Natural killer cell (primary cell): Measurements from ENCODE around the gene DDX28. TPM values are rescaled to one million over a fixed set of nuclear protein-coding genes. Genes with fewer than 3 reads are reported as not detected.
"Not testable (repeated sequence)": the region's sequence is repeated elsewhere in the genome, so short reads cannot be mapped to it uniquely, and the experiment has no call there.

ENCODE experiments used
- ATAC-seq, 3 donors: fragments of 150-1000 bp in 2 of 3; fragments of 200-7000 bp in 1 of 3; cut with Tn5 transposase; 1 replicate in 1 of 3; 2 replicates in 2 of 3; pipeline ENCODE4 v1.10.0; 2021; ENCODE audit warnings: mild to moderate bottlenecking in 2 of 3, moderate library complexity in 2 of 3
- DNase-seq, 2 donors: peaks; one replicate each; pipeline versions ENCODE4 v3.0.0 to v3.0.0-alpha.2; 2013 to 2021; ENCODE audit warnings: mixed read lengths in 1 of 2
- H3K27ac ChIP-seq: one replicate; pipeline ENCODE4 v1.5.1; 2013; ENCODE audit warnings: mild to moderate bottlenecking, low read length
- H3K27me3 ChIP-seq: one replicate; pipeline ENCODE4 v1.6.1; 2013; ENCODE audit warnings: low read length; ENCODE audit not compliant: control insufficient read depth, insufficient read depth
- H3K36me3 ChIP-seq: one replicate; pipeline ENCODE4 v1.6.1; 2013; ENCODE audit warnings: low read length; ENCODE audit not compliant: control insufficient read depth, insufficient read depth
- H3K4me1 ChIP-seq: one replicate; pipeline ENCODE4 v1.6.1; 2013; ENCODE audit warnings: low read length; ENCODE audit not compliant: control insufficient read depth, insufficient read depth
- H3K4me3 ChIP-seq: one replicate; pipeline ENCODE4 v1.5.1; 2013; ENCODE audit warnings: low read length
- H3K9me3 ChIP-seq: one replicate; pipeline ENCODE4 v1.6.1; 2013; ENCODE audit warnings: low read length; ENCODE audit not compliant: control insufficient read depth, insufficient read depth
- H3K27ac Mint-ChIP-seq, 2 donors: one replicate each; pipeline ENCODE4 v1.8.0; 2022; ENCODE audit warnings: mild to moderate bottlenecking in 2 of 2, mixed read lengths in 2 of 2, moderate library complexity in 1 of 2
- H3K27me3 Mint-ChIP-seq, 2 donors: one replicate each; pipeline ENCODE4 v1.8.0; 2022; ENCODE audit warnings: low read depth in 2 of 2, mixed read lengths in 2 of 2
- H3K36me3 Mint-ChIP-seq: one replicate; pipeline ENCODE4 v1.8.0; 2022; ENCODE audit warnings: mixed read lengths
- H3K4me1 Mint-ChIP-seq, 2 donors: one replicate each; pipeline ENCODE4 v1.8.0; 2022; ENCODE audit warnings: mixed read lengths in 2 of 2
- H3K4me3 Mint-ChIP-seq: one replicate; pipeline ENCODE4 v1.8.0; 2022; ENCODE audit warnings: mild to moderate bottlenecking, moderate library complexity, mixed read lengths
- H3K9me3 Mint-ChIP-seq, 2 donors: one replicate each; pipeline ENCODE4 v1.8.0; 2022; ENCODE audit warnings: mixed read lengths in 2 of 2
- WGBS: methylation state at CpG from one replicate; pipeline ENCODE4 v1.1.7; 2013; ENCODE audit warnings: missing lambda C conversion rate; ENCODE audit not compliant: insufficient coverage; 5-methylcytosine and 5-hydroxymethylcytosine counted together
- intact Hi-C: fragments of 100-400 bp; cut with micrococcal nuclease; formaldehyde crosslinking; loops from one replicate; pipeline ENCODE4 v1.14.2; 2022
- total RNA-seq, 4 donors: library from RNA; stranded (reverse); fragments of 120-200 nt in 1 of 4; gene quantifications; one replicate each; pipeline versions ENCODE4 v1.2.3 to v1.2.4, GENCODE V29; 2013 to 2022
- TF ChIP-seq, protein P1 (sequence below): fragments of 200-600 bp; IDR thresholded peaks from one replicate; pipeline ENCODE4 v1.8.0; 2022; ENCODE audit warnings: antibody characterized with exemption

DDX28 gene
- total RNA-seq, 3 donors from 2014 or later (not counting 1 experiment from before 2014, with no cell fraction given) = 17.4 to 19.0 (median 17.9) TPM

DNA sequence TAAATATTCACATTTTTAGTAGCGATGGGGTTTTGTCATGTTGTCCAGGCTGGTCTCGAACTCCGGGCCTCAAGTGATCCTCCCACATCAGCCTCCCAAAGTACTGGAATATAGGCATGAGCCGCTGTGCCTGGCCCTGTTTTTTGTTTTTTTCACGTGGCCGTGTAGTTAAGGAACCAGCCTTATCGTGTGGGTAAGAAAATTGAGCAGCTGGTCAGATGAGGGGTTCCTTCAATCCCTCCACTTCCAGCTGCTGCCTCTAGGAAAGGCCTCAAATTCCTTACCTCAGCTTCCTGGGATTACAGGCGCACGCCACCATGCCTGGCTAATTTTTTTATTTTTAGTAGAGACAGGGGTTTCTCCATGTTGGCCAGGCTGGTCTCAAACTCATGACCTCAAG is 17.8 kb downstream of the DDX28 start:
- H3K4me3 Mint-ChIP-seq = no peak overlapping the region

DNA sequence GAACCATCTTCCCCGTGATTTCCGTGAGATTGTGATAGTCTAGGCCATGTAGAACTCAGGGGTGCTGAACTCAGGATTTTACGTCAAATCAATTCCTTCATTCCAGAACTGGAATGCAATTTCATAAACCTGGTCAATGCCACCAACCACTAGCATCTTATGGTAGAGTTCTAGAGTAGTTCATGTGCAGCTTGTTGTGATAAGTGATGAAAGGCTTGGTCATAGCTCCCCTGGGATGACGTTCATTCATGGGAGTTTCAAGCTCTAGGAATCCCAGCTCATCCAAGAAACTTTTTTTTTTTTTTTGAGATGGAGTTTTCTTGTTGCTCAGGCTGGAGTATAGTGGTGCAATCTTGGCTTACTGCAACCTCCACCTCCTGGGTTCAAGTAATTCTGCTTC is 20.0 kb downstream of the DDX28 start:
- H3K4me1 Mint-ChIP-seq = peaks cover 42% of the 10 kb centered on the region in 2 donors
- peaks cover 68% of the 10 kb centered on the region for H3K4me1 ChIP-seq
- intact Hi-C loops = no loop called here
- H3K9me3 ChIP-seq = peaks cover 4% of the 10 kb centered on the region
- H3K27me3 ChIP-seq = no peaks in the 10 kb centered on the region
- no peaks in the 10 kb centered on the region for H3K9me3 Mint-ChIP-seq
- H3K36me3 ChIP-seq = no peaks in the 10 kb centered on the region
- TF ChIP-seq, protein P1, sequence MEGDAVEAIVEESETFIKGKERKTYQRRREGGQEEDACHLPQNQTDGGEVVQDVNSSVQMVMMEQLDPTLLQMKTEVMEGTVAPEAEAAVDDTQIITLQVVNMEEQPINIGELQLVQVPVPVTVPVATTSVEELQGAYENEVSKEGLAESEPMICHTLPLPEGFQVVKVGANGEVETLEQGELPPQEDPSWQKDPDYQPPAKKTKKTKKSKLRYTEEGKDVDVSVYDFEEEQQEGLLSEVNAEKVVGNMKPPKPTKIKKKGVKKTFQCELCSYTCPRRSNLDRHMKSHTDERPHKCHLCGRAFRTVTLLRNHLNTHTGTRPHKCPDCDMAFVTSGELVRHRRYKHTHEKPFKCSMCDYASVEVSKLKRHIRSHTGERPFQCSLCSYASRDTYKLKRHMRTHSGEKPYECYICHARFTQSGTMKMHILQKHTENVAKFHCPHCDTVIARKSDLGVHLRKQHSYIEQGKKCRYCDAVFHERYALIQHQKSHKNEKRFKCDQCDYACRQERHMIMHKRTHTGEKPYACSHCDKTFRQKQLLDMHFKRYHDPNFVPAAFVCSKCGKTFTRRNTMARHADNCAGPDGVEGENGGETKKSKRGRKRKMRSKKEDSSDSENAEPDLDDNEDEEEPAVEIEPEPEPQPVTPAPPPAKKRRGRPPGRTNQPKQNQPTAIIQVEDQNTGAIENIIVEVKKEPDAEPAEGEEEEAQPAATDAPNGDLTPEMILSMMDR = no peak
- H3K27ac ChIP-seq = no peak overlapping the region
- H3K4me3 ChIP-seq = no peak overlapping the region
- no peaks in the 10 kb centered on the region for H3K36me3 Mint-ChIP-seq
- H3K27me3 Mint-ChIP-seq = no peaks in the 10 kb centered on the region
- WGBS = 87% methylated on average over 3 of the region's 4 CpGs
- H3K27ac Mint-ChIP-seq = peak overlapping the region in 1 of 2 donors; percentile 36
- ATAC-seq (no peak), DNase-seq (no peak)
- H3K4me3 Mint-ChIP-seq = no peak overlapping the region

More for the DNA sequence above, 17.8 kb downstream of the DDX28 start:
- DNase-seq = no peak
- H3K27ac ChIP-seq = peak overlapping the region; percentile 86
- ATAC-seq = no peak
- H3K27me3 ChIP-seq = no peaks in the 10 kb centered on the region
- no peaks in the 10 kb centered on the region for H3K9me3 ChIP-seq
- Mint-ChIP-seq H3K36me3 (no peaks in the 10 kb centered on the region), H3K27ac (peak overlapping the region; percentile 92 to 94), H3K27me3 (no peaks in the 10 kb centered on the region), H3K4me1 (peaks cover 26 to 29% of the 10 kb centered on the region in 2 donors), H3K9me3 (no peaks in the 10 kb centered on the region)
- intact Hi-C loops = no loop called here
- peaks cover 46% of the 10 kb centered on the region for H3K4me1 ChIP-seq
- no peak overlapping the region for H3K4me3 ChIP-seq
- H3K36me3 ChIP-seq = no peaks in the 10 kb centered on the region
- 89% methylated on average over 6 of the region's 9 CpGs for WGBS
- TF ChIP-seq, protein P1 = no peak

DNA sequence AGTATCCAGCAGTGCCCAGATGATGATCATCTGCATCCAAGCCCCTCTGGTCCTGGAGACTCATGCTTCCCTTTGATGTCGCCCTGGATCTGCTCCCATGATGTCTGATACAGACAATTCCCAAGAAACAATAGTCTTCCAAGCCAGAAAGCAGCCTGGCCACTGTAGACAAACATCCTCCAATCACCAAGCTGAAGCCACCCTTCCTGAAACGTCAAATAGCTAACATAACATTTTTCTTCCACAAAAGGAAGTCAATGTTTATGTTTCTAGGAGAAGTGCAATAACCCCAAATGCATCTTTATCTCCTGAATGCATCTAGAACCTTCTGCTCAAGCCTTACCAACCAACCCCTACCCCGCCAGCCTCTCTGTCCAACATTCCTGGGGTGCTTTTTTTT is 22.6 kb downstream of the DDX28 start:
- Mint-ChIP-seq H3K27ac (peak overlapping the region; percentile 84 to 96), H3K9me3 (no peaks in the 10 kb centered on the region), H3K27me3 (no peaks in the 10 kb centered on the region), H3K4me3 (peak overlapping the region; percentile 71), H3K4me1 (peaks cover 33 to 40% of the 10 kb centered on the region in 2 donors), H3K36me3 (no peaks in the 10 kb centered on the region)
- TF ChIP-seq, protein P1 = no peak
- ATAC-seq (no peak), DNase-seq (peak in 1 of 2 donors; percentile 42)
- Histone ChIP-seq H3K9me3 (peaks cover 4% of the 10 kb centered on the region), H3K27me3 (no peaks in the 10 kb centered on the region), H3K36me3 (no peaks in the 10 kb centered on the region), H3K4me3 (no peak overlapping the region), H3K4me1 (peaks cover 69% of the 10 kb centered on the region), H3K27ac (peak overlapping the region; percentile 80)
- WGBS = 38% methylated on average over 2 of the region's 3 CpGs
- intact Hi-C loops = no loop called here

DNA sequence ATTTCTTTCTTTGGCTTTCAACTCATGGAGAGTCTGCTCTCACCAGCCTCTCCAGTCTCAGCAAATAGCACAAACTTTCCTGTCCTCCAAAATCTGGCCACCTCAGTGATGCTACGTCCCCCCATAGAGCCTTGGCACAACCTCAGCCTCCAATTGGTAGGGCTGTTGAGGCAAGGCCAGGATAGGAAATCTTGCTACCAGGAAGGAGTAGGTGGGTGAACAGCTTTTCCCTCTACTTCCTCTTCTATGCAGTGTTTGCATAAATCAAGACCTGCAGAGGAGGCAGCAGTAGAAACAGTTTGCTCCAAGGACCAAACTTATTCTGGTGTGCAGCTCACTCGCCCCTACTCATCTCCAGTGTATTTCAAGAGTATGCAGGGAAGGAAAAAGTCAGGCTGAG is 23.0 kb downstream of the DDX28 start:
- intact Hi-C loops = no loop called here
- Histone ChIP-seq H3K4me3 (no peak overlapping the region), H3K36me3 (no peaks in the 10 kb centered on the region), H3K27ac (peak overlapping the region; percentile 80), H3K9me3 (peaks cover 4% of the 10 kb centered on the region), H3K27me3 (no peaks in the 10 kb centered on the region), H3K4me1 (peaks cover 69% of the 10 kb centered on the region)
- no peak for ATAC-seq
- TF ChIP-seq, protein P1 = no peak
- no peaks in the 10 kb centered on the region for H3K36me3 Mint-ChIP-seq
- peaks cover 33 to 42% of the 10 kb centered on the region in 2 donors for H3K4me1 Mint-ChIP-seq
- no peaks in the 10 kb centered on the region for H3K9me3 Mint-ChIP-seq
- no peaks in the 10 kb centered on the region for H3K27me3 Mint-ChIP-seq
- DNase-seq = peak in 1 of 2 donors; percentile 36
- WGBS = 69% methylated on average over 1 of the region's 2 CpGs
- H3K4me3 Mint-ChIP-seq = peak overlapping the region; percentile 81
- H3K27ac Mint-ChIP-seq = peak overlapping the region; percentile 84 to 96

DNA sequence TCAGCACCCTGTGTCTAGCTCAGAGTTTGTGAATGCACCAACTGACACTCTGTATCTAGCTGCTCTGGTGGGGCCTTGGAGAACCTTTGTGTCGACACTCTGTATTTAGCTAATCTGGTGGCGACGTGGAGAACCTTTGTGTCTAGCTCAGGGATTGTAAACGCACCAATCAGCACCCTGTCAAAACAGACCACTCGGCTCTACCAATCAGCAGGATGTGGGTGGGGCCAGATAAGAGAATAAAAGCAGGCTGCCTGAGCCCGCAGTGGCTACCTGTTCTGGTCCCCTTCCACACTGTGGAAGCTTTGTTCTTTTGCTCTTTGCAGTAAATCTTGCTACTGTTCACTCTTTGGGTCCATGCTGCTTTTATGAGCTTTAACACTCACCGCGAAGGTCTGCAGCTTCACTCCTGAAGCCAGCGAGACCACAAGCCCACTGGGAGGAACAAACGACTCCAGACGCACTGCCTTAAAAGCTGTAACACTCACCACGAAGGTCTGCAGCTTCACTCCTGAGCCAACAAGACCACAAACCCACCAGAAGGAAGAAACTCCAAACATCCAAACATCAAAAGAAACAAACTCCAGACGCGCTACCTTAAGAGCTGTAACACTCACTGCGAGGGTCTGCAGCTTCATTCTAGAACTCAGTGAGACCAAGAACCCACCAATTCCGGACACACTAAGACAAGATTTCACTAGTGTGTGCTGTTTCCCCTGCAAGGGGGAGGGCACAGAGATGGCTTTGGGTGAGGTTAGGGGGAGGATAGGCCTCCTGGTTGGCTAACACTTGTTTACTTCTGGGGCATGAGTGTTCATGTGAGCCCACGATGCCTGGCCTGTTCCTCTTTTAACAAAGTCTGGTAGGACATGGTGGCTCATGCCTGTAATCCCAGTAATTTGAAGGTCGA is 24.0 kb downstream of the DDX28 start, which contains the start of gene DPEP2:
Gene DPEP2 (minus strand): TSS at position 706 of the 910 bp plus-strand sequence. CDS start 6,272 bp downstream, outside the sequence.
- H3K4me3 ChIP-seq = peak within 1 kb of the TSS; percentile 26
- Mint-ChIP-seq H3K4me1 (peaks cover 34 to 43% of the 10 kb centered on the region in 2 donors), H3K4me3 (peak within 1 kb of the TSS; percentile 81), H3K27ac (peak within 1 kb of the TSS; percentile 84 to 96)
- H3K36me3 Mint-ChIP-seq, H3K36me3 ChIP-seq, H3K27me3 Mint-ChIP-seq, H3K27me3 ChIP-seq, H3K9me3 ChIP-seq, H3K9me3 Mint-ChIP-seq, intact Hi-C loops: not testable (repeated sequence)
- 24% methylated on average over 16 of the region's 18 CpGs for WGBS
- ATAC-seq = peak; percentile 95 to 97 (median 96)
- peaks cover 70% of the 10 kb centered on the region for H3K4me1 ChIP-seq
- peak within 1 kb of the TSS; percentile 80 for H3K27ac ChIP-seq
- DNase-seq = peak; percentile 45 to 75
